HL-60/S4 treated with retinoic acid at 250 ng/mL for 4 days and 3 days (cell line): ENCODE measurements around the gene CEP162.
"Not testable (repeated sequence)": the region's sequence is repeated elsewhere in the genome, so short reads cannot be mapped to it uniquely, and the experiment has no call there.

Experiments used
- in situ Hi-C: fragments of 300-500 bp; cut with MboI; formaldehyde crosslinking; loops from 2 replicates; pipeline ENCODE4 v1.7.0; 2022; ENCODE audit warnings: low sequenced_read_pairs

CEP162 gene, protein sequence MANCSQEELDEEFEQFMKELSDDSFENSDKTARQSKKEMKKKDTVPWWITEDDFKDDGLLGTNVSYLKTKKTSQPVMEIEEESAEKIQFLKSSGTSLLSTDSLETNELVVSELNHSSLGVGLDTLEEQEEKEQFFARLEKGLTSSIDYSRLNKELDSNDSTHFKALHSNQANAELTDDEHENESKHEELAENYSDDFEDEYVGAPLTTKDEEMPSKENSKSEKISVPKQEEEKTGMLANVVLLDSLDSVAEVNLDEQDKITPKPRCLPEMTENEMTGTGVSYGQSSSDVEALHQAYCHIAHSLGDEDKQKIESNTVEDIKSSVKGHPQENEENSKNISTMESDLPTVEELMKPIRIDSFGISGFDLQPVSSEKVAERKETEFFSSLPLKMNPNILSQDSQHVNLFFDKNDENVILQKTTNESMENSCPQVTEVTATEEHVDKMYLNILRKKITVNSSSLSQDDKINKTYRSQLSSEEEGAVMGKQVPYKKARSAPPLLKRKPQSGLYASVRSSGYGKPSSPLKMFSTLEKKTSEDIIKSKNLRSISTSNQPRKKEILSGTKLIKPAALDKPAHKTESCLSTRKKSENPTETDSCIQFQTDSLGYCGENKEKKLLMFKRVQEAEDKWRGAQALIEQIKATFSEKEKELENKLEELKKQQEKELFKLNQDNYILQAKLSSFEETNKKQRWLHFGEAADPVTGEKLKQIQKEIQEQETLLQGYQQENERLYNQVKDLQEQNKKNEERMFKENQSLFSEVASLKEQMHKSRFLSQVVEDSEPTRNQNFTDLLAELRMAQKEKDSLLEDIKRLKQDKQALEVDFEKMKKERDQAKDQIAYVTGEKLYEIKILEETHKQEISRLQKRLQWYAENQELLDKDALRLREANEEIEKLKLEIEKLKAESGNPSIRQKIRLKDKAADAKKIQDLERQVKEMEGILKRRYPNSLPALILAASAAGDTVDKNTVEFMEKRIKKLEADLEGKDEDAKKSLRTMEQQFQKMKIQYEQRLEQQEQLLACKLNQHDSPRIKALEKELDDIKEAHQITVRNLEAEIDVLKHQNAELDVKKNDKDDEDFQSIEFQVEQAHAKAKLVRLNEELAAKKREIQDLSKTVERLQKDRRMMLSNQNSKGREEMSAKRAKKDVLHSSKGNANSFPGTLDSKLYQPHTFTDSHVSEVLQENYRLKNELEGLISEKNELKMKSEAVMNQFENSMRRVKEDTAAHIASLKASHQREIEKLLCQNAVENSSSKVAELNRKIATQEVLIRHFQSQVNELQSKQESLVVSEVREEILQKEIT (N-terminal part only)

DNA sequence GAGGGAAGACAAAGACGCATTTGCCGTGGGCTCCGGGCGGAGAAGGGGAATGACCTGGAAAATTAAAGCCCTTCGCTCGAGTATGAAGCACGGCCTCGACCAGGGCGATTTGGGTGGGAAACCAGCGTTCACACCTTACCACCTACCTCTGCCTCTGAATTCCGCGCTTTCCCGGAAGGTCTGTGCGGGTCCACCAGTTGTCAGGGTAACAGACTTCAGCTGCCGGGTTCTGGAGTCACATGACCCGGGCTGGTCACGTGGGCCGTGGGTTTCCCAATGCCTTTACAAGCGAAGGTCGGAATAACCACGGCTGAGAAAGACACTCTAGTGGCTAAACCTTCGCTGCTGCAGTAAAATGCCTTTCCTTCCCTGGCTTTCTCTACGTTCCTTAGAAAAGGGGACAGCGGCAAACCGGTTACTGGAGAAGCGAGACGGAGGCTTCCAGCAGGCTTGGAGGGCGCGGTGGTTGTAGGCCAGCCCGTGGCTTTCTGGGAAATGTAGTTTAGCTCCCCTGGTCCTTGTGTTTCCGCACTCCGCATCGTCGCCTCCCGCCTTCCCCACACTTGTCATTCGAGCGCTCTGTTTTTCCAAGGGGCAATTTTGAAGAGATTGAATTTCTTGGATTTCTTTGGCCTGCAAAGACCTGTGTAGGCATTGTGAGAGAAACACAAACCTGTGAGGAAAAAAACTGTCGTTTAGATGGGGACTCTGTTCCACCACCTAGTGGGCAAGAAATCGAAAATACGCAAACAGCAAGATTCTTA lies at the start of gene CEP162:
Gene CEP162, minus strand, starts transcription at position 210 of the 764 bp plus-strand sequence. CDS start 1,250 bp downstream, outside the sequence.
- in situ Hi-C loops: no loop called here

DNA sequence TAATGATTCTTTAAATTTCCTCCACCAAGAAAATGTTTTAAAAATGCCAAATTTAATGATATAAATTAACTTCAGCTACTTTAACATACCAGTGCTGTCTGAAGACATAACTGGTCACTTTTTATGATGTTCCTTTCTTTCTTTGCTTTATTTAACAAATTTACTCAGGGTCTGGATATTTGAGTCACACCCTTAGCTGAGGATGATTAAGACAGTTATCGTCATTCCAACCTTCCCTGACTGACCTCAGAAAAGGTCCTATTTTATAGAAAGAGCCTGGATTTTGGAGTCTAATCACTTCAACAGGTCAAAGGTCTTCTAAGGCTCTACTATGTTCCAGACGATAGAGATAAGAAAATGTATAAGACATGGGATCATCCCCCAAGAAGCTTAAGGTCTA lies 47.4 kb upstream of the CEP162 start:
- in situ Hi-C loops: no loop called here

DNA sequence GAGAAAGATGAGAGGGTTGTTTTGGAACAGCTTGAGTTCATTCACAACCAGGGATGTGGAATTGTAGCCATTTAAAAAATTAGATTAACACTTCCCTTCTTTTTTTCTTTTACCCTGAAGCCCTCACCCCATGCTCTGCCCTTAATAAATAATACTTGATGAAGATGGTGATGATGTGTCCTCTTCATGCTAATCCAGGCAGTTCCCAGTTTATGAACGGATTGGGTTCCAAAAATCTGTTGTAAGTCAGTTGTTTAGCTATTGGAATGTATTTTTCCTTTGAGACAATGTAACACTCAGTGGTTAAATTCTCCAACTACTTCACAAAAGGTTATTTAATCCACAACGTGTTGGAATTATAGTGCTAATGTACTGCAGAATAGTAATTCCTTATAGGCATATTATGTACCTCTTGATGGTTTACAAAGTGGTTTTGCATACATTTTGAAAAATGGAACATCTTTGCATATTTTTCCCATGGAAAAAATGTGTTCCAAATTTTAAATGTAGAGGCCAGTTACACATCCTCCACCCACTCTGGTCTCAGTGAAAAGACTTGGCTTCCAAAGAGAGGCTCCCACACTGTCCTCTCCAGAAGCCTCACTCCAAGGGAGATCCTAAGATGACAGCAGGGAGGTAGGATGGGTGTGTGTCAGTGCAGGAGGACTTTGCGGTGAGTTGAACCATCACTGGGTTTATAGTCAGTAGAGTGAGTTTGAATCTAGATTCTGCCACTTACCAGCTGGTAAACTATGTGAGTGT lies 45.8 kb upstream of the CEP162 start:
- in situ Hi-C loops: no loop called here

DNA sequence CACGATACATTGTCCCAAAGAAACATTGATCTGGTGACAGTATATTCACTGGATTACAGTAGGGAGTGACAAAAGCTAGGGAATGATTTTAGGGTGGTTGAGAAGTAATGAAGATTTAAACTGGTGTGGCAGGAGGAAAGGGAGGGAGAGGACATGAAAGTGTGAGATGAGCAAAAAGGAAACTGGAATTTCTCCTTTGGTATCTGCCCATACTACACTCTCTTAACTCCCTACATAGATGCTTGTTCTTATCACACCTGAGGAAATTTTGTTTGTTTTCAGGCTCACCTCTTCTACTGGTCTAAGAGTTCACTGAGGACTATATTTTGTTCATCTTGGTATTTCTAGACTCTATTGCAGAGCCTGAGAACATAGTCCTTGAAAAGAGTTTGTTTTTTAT lies 44.9 kb upstream of the CEP162 start:
- in situ Hi-C loops: no loop called here

DNA sequence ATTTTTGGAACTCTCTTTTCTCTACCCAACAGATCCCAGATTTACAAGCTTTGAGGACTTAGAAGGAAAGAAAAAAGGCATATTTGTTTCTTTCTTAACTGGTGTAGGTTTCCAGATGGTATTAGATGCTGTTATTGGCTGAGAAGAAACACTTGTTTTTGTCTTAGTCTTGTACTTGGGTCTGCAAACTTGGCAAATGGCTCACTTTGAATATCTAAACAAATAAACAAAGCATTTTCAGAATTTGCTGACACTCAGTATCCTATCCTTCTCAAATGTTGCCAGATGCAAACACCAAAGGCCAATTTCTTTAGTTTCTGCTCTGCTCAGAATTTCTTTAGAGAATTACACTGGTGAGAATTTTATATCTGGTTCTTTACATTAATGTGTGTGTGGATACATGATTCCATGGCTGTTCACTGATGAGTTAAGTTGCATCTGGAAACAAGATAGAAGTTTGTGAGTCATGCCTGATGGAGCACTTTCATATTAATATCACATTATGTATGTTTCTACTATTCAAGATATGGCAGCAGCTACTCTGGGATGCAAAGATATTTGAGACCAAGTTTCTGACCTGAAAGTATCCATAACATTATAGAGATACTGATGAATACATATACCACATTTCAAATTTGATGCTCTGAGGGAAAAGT lies 43.7 kb upstream of the CEP162 start:
- in situ Hi-C loops: no loop called here

DNA sequence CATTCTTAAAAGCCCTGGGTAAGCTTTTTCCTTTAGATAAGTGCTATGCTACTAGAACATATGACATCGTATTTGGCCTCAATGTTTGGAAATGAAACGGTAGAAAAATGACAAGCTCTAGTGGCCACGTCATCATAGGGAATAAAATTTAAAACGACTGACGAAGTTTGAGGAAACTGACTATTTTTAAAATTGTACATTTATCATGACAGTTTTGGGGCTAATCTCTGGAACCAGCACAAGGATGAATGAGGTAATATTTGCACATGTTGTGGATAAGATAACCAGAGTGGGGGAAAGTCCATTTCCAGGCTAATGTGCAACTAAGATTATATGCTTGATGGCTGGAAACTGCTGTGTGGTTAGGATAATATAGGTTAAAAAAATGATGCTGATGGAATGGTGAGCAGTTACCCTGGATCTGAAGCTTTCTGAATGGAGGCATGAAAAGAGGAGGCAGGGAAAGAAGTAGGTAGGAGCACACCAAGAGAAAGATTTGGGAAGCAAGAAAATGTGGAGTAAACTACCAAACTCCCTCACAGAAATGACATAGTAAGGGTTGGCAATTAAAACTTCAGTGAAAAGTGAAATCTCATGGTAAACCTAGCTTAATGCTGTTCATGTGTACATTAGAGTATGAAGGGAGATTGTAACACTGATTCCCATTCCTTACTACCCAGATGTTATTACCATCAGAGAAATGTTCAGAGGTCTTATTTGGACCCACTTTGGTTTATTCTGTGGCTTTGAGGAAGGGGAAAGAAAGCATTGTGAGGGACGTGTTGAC lies 42.7 kb upstream of the CEP162 start:
- in situ Hi-C loops: no loop called here

DNA sequence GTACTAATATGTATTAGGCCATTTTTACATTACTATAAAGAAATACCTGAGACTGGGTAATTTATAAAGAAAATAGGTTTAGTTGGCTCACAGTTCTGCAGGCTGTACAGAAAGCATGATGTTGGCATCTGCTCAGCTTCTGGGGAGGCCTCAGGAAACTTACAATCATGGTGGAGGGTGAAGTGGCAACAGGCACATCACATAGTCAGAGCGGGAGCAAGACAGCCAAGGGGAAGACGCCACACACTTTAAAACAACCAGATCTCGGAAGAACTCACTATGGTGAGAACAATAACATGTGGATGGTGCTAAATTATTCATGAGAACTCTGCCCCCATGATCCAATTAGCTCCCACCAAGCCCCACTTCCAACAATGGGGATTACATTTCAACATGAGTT lies 41.3 kb upstream of the CEP162 start:
- in situ Hi-C loops: no loop called here

DNA sequence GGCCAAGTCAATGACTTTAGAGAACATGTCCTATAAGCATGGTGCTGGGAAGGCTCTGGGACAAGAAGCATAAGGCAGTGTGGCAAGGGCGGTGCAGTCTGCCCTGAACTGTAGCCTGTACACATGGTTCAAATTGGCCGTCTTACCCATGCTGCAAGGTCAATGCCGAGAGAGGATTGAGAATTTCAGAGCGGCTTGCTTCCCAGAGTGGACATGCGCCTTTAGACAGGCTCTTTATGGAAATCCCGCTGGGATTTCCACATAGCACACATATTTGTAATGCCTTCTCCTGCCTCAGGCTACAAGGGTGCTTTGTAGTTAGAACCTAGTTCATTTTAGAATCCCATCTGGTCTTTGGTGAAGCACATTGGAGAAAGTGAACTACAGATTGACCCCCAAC lies 36.1 kb upstream of the CEP162 start:
- in situ Hi-C loops: no loop called here

DNA sequence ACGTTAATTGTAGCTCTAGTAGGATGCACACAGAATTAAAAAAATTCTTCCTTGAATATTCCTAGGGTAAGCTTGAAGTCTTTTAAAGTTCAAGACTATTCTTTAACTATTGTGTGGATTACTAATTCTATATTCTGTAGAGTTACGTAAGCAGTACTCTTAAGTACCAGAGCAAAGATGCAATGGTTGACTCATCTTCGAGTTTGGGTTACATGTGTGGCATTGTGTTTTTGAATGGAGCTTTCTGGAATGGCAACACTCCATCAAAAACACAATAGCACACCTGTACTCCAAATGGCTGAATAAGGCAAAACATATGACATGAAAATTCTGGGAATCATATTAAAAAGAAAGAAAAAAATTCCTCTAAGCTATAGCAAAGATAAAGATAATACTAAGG lies 33.5 kb upstream of the CEP162 start:
- in situ Hi-C loops: no loop called here

DNA sequence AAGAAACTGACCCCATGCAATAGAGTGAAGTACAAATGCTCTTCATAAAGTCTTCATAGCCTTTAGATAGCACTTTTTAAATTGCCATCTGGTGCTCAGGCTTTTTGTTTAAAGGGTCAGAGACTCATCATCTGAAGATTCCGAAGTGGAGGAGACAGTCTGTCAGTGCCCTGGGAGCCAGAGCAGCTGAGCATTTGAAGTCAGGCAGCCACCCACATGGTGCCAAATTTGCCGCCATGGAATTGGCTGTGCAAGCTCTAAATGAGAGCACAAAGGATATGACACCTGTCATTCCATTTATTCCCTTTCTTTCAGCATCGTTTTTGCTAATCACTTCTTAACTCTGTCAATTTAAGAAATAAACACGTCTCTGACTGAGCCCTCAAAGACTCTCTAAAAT lies 32.8 kb upstream of the CEP162 start:
- in situ Hi-C loops: no loop called here

DNA sequence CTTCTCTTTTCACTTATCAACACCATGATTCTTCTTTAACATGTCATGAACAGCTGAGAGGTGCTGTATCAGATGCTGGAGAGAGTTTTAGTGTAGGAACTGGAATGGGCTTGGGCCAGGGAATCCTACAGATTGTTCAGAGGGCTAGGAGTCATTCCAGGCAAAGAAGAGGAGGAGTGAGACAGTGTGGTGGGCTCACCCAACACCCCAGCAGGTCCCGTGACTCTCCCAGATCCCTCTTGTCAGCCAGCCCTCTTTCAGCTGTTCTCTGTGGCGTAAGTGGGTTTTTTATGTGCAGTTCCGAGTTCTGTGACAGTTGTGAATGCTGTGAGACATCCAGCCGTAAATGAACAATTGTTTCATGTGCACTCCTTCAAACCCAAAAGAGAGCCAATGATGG lies 31.4 kb upstream of the CEP162 start:
- in situ Hi-C loops: no loop called here

DNA sequence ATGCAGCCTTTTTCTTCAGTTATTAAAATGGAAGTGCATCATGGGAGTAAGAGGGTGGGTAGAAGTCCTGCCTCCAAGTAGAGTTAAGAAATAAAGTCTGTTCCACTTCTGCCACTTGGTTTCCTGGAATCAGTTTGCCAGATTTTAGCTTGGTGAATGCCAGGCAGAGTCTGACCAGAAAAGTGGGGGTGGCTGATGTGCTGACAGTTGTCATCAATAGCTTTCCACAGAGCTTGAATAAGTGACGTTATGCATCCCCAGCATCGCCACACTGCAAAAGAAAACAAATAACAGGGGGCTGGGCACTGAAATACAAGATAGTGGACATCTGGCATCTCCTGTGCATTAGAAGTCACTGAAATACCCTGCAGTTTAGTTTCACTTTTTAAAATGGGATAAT lies 30.8 kb upstream of the CEP162 start:
- in situ Hi-C loops: no loop called here

DNA sequence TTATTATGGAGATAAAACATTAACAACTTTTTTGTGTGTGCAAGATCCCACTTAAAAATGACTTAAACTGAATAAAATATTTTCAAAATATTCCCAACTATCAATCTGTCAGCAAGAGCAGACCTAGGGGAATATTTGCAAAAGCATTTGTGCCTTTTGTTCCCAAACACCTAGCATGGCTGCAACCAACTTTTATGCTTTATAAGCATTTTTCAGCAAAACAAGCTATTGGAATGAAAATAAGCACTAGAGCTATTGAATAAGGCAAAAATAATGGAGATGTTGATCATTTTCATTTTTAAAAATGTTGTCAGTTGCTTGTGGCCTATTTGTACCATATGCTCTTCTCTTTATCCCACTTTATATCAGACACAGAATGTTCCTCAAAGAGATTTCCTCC lies 28.2 kb upstream of the CEP162 start:
- in situ Hi-C loops: no loop called here

DNA sequence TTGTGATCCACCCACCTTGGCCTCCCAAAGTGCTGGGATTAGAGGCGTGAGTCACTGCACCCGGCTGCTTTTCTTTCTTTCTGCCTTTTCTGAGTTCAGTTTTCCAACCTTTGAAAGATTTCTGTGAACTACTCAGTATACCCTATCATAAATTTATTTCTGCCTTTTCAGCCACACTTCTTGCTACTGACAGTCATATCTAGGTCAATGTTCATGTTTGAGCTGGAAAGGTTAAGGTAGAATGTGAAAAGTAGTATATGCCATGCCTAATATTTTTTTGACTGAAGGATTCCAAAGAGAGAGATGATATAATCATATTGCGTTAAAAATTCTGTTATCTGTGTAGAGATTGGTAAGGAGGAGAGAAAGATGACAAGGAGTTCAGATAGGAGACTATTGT lies 25.9 kb upstream of the CEP162 start:
- in situ Hi-C loops: no loop called here

DNA sequence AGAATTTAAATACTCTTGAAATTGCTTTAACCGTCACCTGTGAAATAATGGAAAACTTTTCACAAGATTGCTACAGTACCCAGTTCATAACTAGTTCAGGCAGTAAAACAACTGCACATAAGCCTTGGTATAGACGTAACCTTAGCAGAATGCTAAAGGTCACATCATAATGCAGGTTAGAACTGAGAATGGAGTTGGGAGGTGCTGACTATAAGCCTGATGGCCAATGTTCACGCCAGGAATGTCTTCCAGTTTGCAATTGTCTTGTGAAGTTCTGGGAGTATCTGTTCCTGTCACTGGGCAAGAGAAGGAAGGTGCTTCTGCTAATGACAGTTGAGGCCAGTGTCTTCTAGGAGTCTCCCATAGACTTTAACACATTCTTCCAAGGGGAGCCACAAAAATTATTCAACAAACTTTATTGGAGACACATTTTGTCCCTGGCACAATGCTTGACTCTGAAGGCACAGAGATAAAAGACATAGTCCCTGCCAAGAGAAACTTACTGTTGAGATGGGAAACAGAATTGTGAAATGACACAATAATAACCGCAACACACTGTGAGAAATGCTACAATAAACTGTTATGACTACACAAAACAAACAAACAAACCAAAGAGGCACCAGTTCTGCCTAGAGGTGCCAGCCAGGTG lies 24.6 kb upstream of the CEP162 start:
- in situ Hi-C loops: no loop called here

DNA sequence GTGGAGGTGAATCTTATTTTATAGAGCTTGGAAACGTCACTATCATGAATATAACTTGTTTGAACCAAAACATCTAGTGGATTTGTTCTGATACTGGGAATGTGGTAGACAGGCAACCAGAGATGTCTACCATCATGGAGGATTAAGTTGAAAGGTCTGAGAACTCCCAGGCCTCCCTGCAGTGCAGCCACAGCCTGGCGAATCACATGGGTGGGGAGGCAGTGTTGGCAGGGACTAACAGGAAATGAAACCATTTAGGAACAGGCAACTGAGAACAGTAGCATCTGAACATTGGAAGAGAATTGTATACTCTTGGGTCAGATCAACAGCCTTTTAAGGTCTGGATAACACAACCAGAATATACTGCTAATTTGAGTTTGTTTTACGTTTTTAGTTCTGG lies 22.3 kb upstream of the CEP162 start:
- in situ Hi-C loops: no loop called here

DNA sequence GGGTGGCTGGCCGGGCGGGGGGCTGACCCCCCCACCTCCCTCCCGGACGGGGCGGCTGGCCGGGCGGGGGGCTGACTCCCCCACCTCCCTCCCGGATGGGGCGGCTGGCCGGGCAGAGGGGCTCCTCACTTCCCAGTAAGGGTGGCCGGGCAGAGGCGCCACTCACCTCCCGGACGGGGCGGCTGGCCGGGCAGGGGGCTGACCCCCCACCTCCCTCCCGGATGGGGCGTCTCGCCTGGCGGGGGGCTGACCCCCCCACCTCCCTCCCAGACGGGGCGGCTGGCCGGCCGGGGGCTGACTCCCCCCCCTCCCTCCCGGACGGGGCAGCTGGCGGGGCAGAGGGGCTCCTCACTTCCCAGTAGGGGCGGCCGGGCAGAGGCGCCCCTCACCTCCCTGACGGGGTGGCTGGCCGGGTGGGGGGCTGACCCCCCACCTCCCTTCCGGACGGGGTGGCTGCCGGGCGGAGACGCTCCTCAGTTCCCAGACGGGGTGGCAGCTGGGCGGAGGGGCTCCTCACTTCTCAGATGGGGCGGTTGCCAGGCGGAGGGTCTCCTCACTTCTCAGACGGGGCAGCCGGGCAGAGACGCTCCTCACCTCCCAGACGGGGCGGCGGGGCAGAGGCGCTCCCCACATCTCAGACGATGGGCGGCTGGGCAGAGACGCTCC lies 17.1 kb upstream of the CEP162 start:
- in situ Hi-C loops: not testable (repeated sequence)
